ENCODE measurements around the gene FUZ.

DNA sequence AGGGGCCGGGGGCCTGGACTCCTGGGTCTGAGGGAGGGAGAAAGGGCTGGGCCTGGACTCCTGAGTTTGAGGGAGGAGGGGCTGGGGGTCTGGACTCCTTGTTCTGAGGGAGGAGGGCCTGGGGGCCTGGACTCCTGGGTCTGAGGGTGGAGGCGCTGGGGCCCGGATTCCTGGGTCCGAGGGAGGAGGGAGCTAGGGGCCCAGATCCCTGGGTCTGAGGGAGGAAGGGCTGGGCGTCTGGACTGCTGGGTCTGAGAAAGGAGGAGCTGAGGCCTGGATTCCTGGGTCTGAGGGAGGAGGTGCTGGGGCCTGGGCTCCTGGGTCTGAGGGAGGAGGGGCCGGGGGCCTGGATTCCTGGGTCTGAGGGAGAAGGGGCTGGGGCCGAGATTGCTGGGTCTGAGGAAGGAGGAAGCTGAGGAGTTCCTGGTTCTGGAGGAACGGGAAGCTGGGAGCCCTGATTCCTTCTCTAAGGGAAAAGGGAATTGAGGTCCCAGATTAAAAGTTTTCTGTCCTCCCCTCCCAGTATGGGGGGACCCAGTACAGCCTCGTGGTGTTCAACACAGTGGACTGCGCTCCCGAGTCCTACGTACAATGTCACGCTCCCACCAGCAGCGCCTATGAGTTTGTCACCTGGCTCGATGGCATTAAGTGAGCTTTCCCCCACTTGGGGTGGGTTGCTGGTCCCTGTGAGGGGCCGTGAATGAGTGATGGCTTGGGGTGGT is 5.7 kb upstream of the FUZ start:
- TF ChIP-seq POLR2AphosphoS5 (IDR thresholded peaks at IDR 0.05) = no peak
- TF ChIP-seq, protein P1, sequence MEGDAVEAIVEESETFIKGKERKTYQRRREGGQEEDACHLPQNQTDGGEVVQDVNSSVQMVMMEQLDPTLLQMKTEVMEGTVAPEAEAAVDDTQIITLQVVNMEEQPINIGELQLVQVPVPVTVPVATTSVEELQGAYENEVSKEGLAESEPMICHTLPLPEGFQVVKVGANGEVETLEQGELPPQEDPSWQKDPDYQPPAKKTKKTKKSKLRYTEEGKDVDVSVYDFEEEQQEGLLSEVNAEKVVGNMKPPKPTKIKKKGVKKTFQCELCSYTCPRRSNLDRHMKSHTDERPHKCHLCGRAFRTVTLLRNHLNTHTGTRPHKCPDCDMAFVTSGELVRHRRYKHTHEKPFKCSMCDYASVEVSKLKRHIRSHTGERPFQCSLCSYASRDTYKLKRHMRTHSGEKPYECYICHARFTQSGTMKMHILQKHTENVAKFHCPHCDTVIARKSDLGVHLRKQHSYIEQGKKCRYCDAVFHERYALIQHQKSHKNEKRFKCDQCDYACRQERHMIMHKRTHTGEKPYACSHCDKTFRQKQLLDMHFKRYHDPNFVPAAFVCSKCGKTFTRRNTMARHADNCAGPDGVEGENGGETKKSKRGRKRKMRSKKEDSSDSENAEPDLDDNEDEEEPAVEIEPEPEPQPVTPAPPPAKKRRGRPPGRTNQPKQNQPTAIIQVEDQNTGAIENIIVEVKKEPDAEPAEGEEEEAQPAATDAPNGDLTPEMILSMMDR (IDR thresholded peaks at IDR 0.05) = no peak
